OCI-LY1 (cell line): ENCODE results near the gene DNAH14.
"Not testable (repeated sequence)": the region's sequence is repeated elsewhere in the genome, so short reads cannot be mapped to it uniquely, and the experiment has no call there.

Source experiments
- H2AFZ ChIP-seq: fragments of 200-600 bp; sonication (generic), shearing (Covaris generic); 2 replicates; pipeline ENCODE4 v1.6.0; 2014; ENCODE audit warnings: antibody characterized with exemption, mild to moderate bottlenecking, low read length
- H3F3A ChIP-seq: fragments of 200-600 bp; sonication (generic), shearing (Covaris generic); 2 replicates; pipeline ENCODE4 v1.6.0; 2014; ENCODE audit warnings: mild to moderate bottlenecking, antibody characterized with exemption, low read length, moderate library complexity; ENCODE audit not compliant: insufficient read depth
- H3K27ac ChIP-seq: fragments of 200-600 bp; sonication (generic); 2 replicates; pipeline ENCODE4 v1.5.1; 2014; ENCODE audit warnings: low read length, mixed run types, mild to moderate bottlenecking, low read depth; ENCODE audit not compliant: poor library complexity, severe bottlenecking
- H3K27me3 ChIP-seq: fragments of 200-600 bp; sonication (generic); 2 replicates; pipeline ENCODE4 v1.6.0; 2014; ENCODE audit warnings: antibody characterized with exemption, mild to moderate bottlenecking, low read length, moderate library complexity; ENCODE audit not compliant: insufficient read depth
- H3K36me3 ChIP-seq: fragments of 200-600 bp; sonication (generic); 2 replicates; pipeline ENCODE4 v1.6.1; 2014; ENCODE audit warnings: mild to moderate bottlenecking, antibody characterized with exemption, low read length, moderate library complexity, mixed read lengths; ENCODE audit not compliant: insufficient read depth
- H3K4me1 ChIP-seq: fragments of 200-600 bp; sonication (generic); 2 replicates; pipeline ENCODE4 v1.5.1; 2014; ENCODE audit warnings: mild to moderate bottlenecking, low read length, moderate library complexity; ENCODE audit not compliant: insufficient read depth, severe bottlenecking
- H3K4me2 ChIP-seq: fragments of 200-600 bp; sonication (generic), shearing (Covaris generic); 2 replicates; pipeline ENCODE4 v1.6.1; 2014; ENCODE audit warnings: low read length
- H3K4me3 ChIP-seq: fragments of 200-600 bp; sonication (generic); 2 replicates; pipeline ENCODE4 v1.5.1; 2014; ENCODE audit warnings: low read length, low read depth, mild to moderate bottlenecking, mixed read lengths; ENCODE audit not compliant: poor library complexity, severe bottlenecking
- H3K79me2 ChIP-seq: fragments of 200-600 bp; shearing (Covaris generic); 2 replicates; pipeline ENCODE4 v1.6.1; 2016; ENCODE audit warnings: mixed run types, low read length, mixed read lengths; ENCODE audit not compliant: insufficient read depth
- H3K9ac ChIP-seq: fragments of 200-600 bp; sonication (generic), shearing (Covaris generic); 2 replicates; pipeline ENCODE4 v1.6.1; 2014; ENCODE audit warnings: mild to moderate bottlenecking, low read length, mixed read lengths
- H3K9me2 ChIP-seq: fragments of 200-600 bp; sonication (generic), shearing (Covaris generic); 2 replicates; pipeline ENCODE4 v1.6.1; 2014; ENCODE audit warnings: low read depth, mild to moderate bottlenecking, low read length, mixed read lengths
- H3K9me3 ChIP-seq: fragments of 200-600 bp; shearing (Covaris generic); 2 replicates; pipeline ENCODE4 v1.6.1; 2014; ENCODE audit warnings: low read length, mixed read lengths
- H4K20me1 ChIP-seq: fragments of 200-600 bp; sonication (generic), shearing (Covaris generic); 2 replicates; pipeline ENCODE4 v1.6.0; 2016; ENCODE audit warnings: mild to moderate bottlenecking, low read length; ENCODE audit not compliant: insufficient read depth
- CTCF ChIP-seq: fragments of 200-600 bp; sonication (generic), shearing (Covaris generic); IDR thresholded peaks from 2 replicates; pipeline ENCODE4 v1.5.1; 2017; ENCODE audit warnings: mild to moderate bottlenecking, antibody characterized with exemption, low read length, moderate library complexity, mixed read lengths
- EZH2 ChIP-seq: fragments of 200-600 bp; sonication (generic), shearing (Covaris generic); IDR thresholded peaks from 2 replicates; pipeline ENCODE4 v1.8.0; 2017; ENCODE audit warnings: borderline replicate concordance, mixed run types, mild to moderate bottlenecking, antibody characterized with exemption, low read length, moderate library complexity, mixed read lengths

DNAH14 gene

GRCh38 chr1:225201447-225201846, 272.0 kb downstream of the DNAH14 start:
- no peaks in the 10 kb centered on the region for H3K27me3 ChIP-seq
- H3K4me1 ChIP-seq = no peaks in the 10 kb centered on the region
- no peaks in the 10 kb centered on the region for H3K9me3 ChIP-seq
- H3K27ac ChIP-seq = no peak overlapping the region
- TF ChIP-seq EZH2 (no peak), CTCF (no peak)
- no peak overlapping the region for H3K4me2 ChIP-seq
- H3F3A ChIP-seq = no peaks in the 10 kb centered on the region
- no peak overlapping the region for H3K4me3 ChIP-seq
- no peaks in the 10 kb centered on the region for H4K20me1 ChIP-seq
- H2AFZ ChIP-seq = no peak overlapping the region
- no peaks in the 10 kb centered on the region for H3K9me2 ChIP-seq
- no peaks in the 10 kb centered on the region for H3K79me2 ChIP-seq
- H3K9ac ChIP-seq = no peak overlapping the region
- H3K36me3 ChIP-seq = no peaks in the 10 kb centered on the region

GRCh38 chr1:225207791-225208190, 278.3 kb downstream of the DNAH14 start:
- no peaks in the 10 kb centered on the region for H3K27me3 ChIP-seq
- no peaks in the 10 kb centered on the region for H3K9me2 ChIP-seq
- H3K4me1 ChIP-seq = no peaks in the 10 kb centered on the region
- no peak for TF ChIP-seq CTCF
- TF ChIP-seq EZH2 = no peak
- no peaks in the 10 kb centered on the region for H3F3A ChIP-seq
- no peaks in the 10 kb centered on the region for H3K9me3 ChIP-seq
- H3K27ac ChIP-seq = no peak overlapping the region
- no peak overlapping the region for H2AFZ ChIP-seq
- no peaks in the 10 kb centered on the region for H3K36me3 ChIP-seq
- H3K4me3 ChIP-seq = no peak overlapping the region
- no peak overlapping the region for H3K9ac ChIP-seq
- no peak overlapping the region for H3K4me2 ChIP-seq
- no peaks in the 10 kb centered on the region for H4K20me1 ChIP-seq
- H3K79me2 ChIP-seq = no peaks in the 10 kb centered on the region

- Histone ChIP-seq H3K79me2 (no peaks in the 10 kb centered on the region), H3K4me3 (no peak overlapping the region), H4K20me1 (no peaks in the 10 kb centered on the region), H3K9me3 (no peaks in the 10 kb centered on the region), H3K9me2 (no peaks in the 10 kb centered on the region), H3K27ac (no peak overlapping the region), H3K36me3 (no peaks in the 10 kb centered on the region), H3K9ac (no peak overlapping the region), H3F3A (no peaks in the 10 kb centered on the region), H3K27me3 (no peaks in the 10 kb centered on the region), H3K4me1 (no peaks in the 10 kb centered on the region), H2AFZ (no peak overlapping the region), H3K4me2 (no peak overlapping the region)
- TF ChIP-seq EZH2 = no peak
- TF ChIP-seq CTCF = no peak
Measured at GRCh38 chr1:225209153-225209552, 279.7 kb downstream of the DNAH14 start.

- H3K79me2 ChIP-seq, H3K4me1 ChIP-seq, H3K9me2 ChIP-seq, H2AFZ ChIP-seq, H3F3A ChIP-seq, H3K27me3 ChIP-seq, H3K4me2 ChIP-seq, H3K36me3 ChIP-seq, H3K9ac ChIP-seq, H3K27ac ChIP-seq, H3K4me3 ChIP-seq, H4K20me1 ChIP-seq, H3K9me3 ChIP-seq: not testable (repeated sequence)
Measured at GRCh38 chr1:225210180-225210579, 280.7 kb downstream of the DNAH14 start.

- H3K27ac ChIP-seq, H3K4me3 ChIP-seq, H3K27me3 ChIP-seq, H3F3A ChIP-seq, H3K4me1 ChIP-seq, H3K9me3 ChIP-seq, H3K9me2 ChIP-seq, H3K4me2 ChIP-seq, H3K79me2 ChIP-seq, H3K36me3 ChIP-seq, H2AFZ ChIP-seq, H3K9ac ChIP-seq, H4K20me1 ChIP-seq: not testable (repeated sequence)
Measured at GRCh38 chr1:225211694-225212442, 282.4 kb downstream of the DNAH14 start.
